ENCODE results near the gene DNTTIP2.

DNA sequence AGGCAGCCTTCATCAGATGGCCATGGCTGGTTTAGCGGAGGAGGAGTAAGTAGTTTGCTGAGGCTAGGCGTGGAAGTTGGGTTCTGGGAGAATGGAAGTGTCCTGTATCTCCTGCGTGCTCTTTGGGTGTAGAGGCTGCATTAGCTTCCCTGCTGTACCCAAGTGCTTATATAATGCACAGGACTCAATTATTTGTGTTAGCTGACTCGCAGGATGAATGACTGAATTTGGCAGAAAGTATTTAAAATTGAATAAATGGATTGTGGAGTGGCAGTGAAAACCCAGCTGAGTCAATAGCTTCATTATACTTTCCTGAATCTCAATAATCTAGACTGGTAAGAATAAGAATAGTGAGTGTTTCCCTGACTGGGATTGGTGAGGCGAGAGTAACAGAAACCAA lies 13.8 kb downstream of the DNTTIP2 start:
- TF ChIP-seq, protein P1, sequence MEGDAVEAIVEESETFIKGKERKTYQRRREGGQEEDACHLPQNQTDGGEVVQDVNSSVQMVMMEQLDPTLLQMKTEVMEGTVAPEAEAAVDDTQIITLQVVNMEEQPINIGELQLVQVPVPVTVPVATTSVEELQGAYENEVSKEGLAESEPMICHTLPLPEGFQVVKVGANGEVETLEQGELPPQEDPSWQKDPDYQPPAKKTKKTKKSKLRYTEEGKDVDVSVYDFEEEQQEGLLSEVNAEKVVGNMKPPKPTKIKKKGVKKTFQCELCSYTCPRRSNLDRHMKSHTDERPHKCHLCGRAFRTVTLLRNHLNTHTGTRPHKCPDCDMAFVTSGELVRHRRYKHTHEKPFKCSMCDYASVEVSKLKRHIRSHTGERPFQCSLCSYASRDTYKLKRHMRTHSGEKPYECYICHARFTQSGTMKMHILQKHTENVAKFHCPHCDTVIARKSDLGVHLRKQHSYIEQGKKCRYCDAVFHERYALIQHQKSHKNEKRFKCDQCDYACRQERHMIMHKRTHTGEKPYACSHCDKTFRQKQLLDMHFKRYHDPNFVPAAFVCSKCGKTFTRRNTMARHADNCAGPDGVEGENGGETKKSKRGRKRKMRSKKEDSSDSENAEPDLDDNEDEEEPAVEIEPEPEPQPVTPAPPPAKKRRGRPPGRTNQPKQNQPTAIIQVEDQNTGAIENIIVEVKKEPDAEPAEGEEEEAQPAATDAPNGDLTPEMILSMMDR (IDR thresholded peaks at IDR 0.05) = no peak
- TF ChIP-seq POLR2AphosphoS5 (IDR thresholded peaks at IDR 0.05) = no peak
